ENCODE measurements around the gene SGPP1.

The SGPP1 gene

GRCh38 chr14:63715360-63715759 is 12.5 kb downstream of the SGPP1 start:
- H3K4me3 Mint-ChIP-seq: no peak overlapping the region
- no peaks in the 10 kb centered on the region for H3K4me1 Mint-ChIP-seq
- H3K27me3 Mint-ChIP-seq (ENCODE audit: low read depth): no peaks in the 10 kb centered on the region
- peaks cover 37% of the 10 kb centered on the region for H3K9me3 Mint-ChIP-seq
- peaks cover 65% of the 10 kb centered on the region for H3K36me3 Mint-ChIP-seq (ENCODE audit: low read depth)
- no peak overlapping the region for H3K27ac Mint-ChIP-seq
- no peak for TF ChIP-seq CTCF (IDR thresholded peaks at IDR 0.05; ENCODE audit: unreplicated experiment in 3 of 3)

DNA sequence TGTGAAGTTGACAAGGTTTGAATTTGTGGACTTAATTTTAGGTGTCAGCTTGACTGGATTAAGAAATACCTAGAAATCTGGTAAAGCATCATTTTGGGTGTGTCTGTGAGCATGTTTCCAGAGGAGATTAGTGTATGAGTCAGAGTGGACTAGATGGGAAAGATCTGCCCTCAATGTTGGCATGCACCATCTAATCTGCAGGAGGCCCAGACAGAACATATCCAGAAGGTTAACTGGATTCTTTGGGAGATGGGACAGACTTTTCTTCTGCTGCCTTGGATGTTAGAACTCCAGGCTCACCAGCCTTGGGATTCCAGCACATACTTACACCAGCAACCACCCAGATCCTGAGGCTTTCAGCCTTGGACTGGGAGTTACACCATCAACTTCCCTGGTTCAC is 14.1 kb downstream of the SGPP1 start:
- no peak overlapping the region for H3K27ac Mint-ChIP-seq
- H3K9me3 Mint-ChIP-seq: peaks cover 35% of the 10 kb centered on the region
- TF ChIP-seq CTCF (IDR thresholded peaks at IDR 0.05; ENCODE audit: unreplicated experiment in 3 of 3): no peak
- H3K4me3 Mint-ChIP-seq: no peak overlapping the region
- no peaks in the 10 kb centered on the region for H3K4me1 Mint-ChIP-seq
- peaks cover 61% of the 10 kb centered on the region for H3K36me3 Mint-ChIP-seq (ENCODE audit: low read depth)
- no peaks in the 10 kb centered on the region for H3K27me3 Mint-ChIP-seq (ENCODE audit: low read depth)

DNA sequence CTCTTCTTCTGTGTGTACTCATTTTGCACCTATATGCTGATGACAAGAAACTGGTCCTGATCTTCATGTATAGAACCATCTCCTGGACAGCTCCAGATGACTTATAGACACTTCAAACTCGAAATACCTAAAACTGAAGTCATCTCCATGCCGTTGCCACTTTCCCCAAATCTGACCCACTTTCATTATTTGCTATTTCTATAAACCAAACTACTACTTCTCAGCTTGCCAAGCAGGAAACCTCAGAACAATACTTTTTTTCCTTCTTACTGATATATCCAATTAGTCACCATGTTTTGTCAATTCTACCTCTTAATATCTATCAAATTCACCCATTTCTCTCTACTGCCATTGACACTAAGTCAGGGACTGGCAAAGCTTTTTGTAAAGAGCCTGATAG is 14.8 kb downstream of the SGPP1 start:
- peaks cover 55% of the 10 kb centered on the region for H3K36me3 Mint-ChIP-seq (ENCODE audit: low read depth)
- TF ChIP-seq CTCF (IDR thresholded peaks at IDR 0.05; ENCODE audit: unreplicated experiment in 3 of 3): no peak
- H3K27ac Mint-ChIP-seq: no peak overlapping the region
- no peaks in the 10 kb centered on the region for H3K27me3 Mint-ChIP-seq (ENCODE audit: low read depth)
- no peaks in the 10 kb centered on the region for H3K4me1 Mint-ChIP-seq
- H3K9me3 Mint-ChIP-seq: peaks cover 29% of the 10 kb centered on the region
- H3K4me3 Mint-ChIP-seq: no peak overlapping the region

DNA sequence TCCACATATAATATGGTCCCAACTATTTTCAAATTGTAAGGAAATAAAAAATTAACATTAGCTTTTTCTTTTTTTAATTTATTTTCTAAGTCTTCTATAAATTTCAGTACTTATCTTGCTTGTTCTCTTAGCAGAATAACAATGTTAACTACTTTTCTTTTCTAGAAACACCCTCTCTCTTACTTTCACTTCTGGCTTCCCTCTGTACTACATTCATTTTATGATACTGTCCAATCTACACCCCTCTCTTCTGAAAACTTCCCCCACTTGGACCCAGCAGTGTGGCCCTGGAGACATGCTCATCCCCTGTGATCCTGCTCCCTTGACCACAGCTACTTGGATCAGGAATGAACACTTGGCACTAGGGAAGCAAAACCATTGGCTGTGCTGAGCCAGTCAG is 15.7 kb downstream of the SGPP1 start:
- Mint-ChIP-seq H3K27me3 (ENCODE audit: low read depth) (no peaks in the 10 kb centered on the region), H3K4me1 (no peaks in the 10 kb centered on the region), H3K9me3 (peaks cover 22% of the 10 kb centered on the region), H3K27ac (no peak overlapping the region), H3K36me3 (ENCODE audit: low read depth) (peaks cover 47% of the 10 kb centered on the region), H3K4me3 (no peak overlapping the region)
- TF ChIP-seq CTCF (IDR thresholded peaks at IDR 0.05; ENCODE audit: unreplicated experiment in 3 of 3): no peak

- TF ChIP-seq CTCF (IDR thresholded peaks at IDR 0.05; ENCODE audit: unreplicated experiment in 3 of 3): no peak
- Mint-ChIP-seq H3K4me3 (no peak overlapping the region), H3K27ac (no peak overlapping the region), H3K9me3 (peaks cover 13% of the 10 kb centered on the region), H3K36me3 (ENCODE audit: low read depth) (peaks cover 37% of the 10 kb centered on the region), H3K4me1 (no peaks in the 10 kb centered on the region), H3K27me3 (ENCODE audit: low read depth) (no peaks in the 10 kb centered on the region)
Observed at GRCh38 chr14:63710497-63710896, 17.4 kb downstream of the SGPP1 start.

GRCh38 chr14:63709589-63709988 is 18.3 kb downstream of the SGPP1 start:
- Mint-ChIP-seq H3K9me3 (peaks cover 12% of the 10 kb centered on the region), H3K4me3 (no peak overlapping the region), H3K27ac (no peak overlapping the region), H3K27me3 (ENCODE audit: low read depth) (no peaks in the 10 kb centered on the region), H3K4me1 (no peaks in the 10 kb centered on the region), H3K36me3 (ENCODE audit: low read depth) (peaks cover 31% of the 10 kb centered on the region)
- TF ChIP-seq CTCF (IDR thresholded peaks at IDR 0.05; ENCODE audit: unreplicated experiment in 3 of 3): no peak
